NCI-H460 (cell line): Measurements from ENCODE around the gene ZNF473. TPM values are rescaled to one million over a fixed set of nuclear protein-coding genes. Genes with fewer than 3 reads are reported as not detected.
"Not testable (repeated sequence)": the region's sequence is repeated elsewhere in the genome, so short reads cannot be mapped to it uniquely, and the experiment has no call there.

Source experiments
- DNase-seq: peaks from one replicate; pipeline ENCODE4 v3.0.0-alpha.2; 2016; ENCODE audit warnings: low read depth; ENCODE audit errors: extremely low read depth
- total RNA-seq: library from RNA; depleted of rRNA; stranded (reverse); fragments of >200 nt; shearing (Covaris generic); gene quantifications from 2 replicates; pipeline ENCODE4 v1.2.3, GENCODE V29; 2014

The ZNF473 gene
- total RNA-seq, 1 experiment from 2014 or later = 9.5 TPM

- peak; percentile 31 for DNase-seq
Measured at GRCh38 chr19:50046649-50047503, 21.1 kb downstream of the ZNF473 start.

GRCh38 chr19:50047671-50048070 lies 21.9 kb downstream of the ZNF473 start:
- DNase-seq = no peak

GRCh38 chr19:50050406-50051227 lies 24.8 kb downstream of the ZNF473 start:
- peak; percentile 60 for DNase-seq

GRCh38 chr19:50051228-50051895 lies 25.6 kb downstream of the ZNF473 start:
- DNase-seq = not testable (repeated sequence)

- DNase-seq = no peak
Measured at GRCh38 chr19:50051964-50052363, 26.2 kb downstream of the ZNF473 start.

- DNase-seq = no peak
Measured at GRCh38 chr19:50053119-50053518, 27.3 kb downstream of the ZNF473 start.

GRCh38 chr19:50058425-50058824 lies 32.6 kb downstream of the ZNF473 start:
- no peak for DNase-seq

- no peak for DNase-seq
Measured at GRCh38 chr19:50059045-50059444, 33.2 kb downstream of the ZNF473 start.

- DNase-seq = no peak
Measured at GRCh38 chr19:50060107-50060506, 34.3 kb downstream of the ZNF473 start.

- no peak for DNase-seq
Measured at GRCh38 chr19:50061650-50062049, 35.8 kb downstream of the ZNF473 start.

GRCh38 chr19:50065938-50066337 lies 40.1 kb downstream of the ZNF473 start:
- no peak for DNase-seq

- no peak for DNase-seq
Measured at GRCh38 chr19:50067575-50067974, 41.8 kb downstream of the ZNF473 start.

- DNase-seq = not testable (repeated sequence)
Measured at GRCh38 chr19:50068382-50068781, 42.6 kb downstream of the ZNF473 start.

GRCh38 chr19:50075076-50075475 lies 49.3 kb downstream of the ZNF473 start:
- DNase-seq = not testable (repeated sequence)

- DNase-seq = not testable (repeated sequence)
Measured at GRCh38 chr19:50075644-50076372, 50.0 kb downstream of the ZNF473 start.

- DNase-seq = not testable (repeated sequence)
Measured at GRCh38 chr19:50076581-50077355, 51.0 kb downstream of the ZNF473 start.

GRCh38 chr19:50079014-50079413 lies 53.2 kb downstream of the ZNF473 start:
- not testable (repeated sequence) for DNase-seq

GRCh38 chr19:50084440-50084839 lies 58.6 kb downstream of the ZNF473 start:
- DNase-seq = not testable (repeated sequence)

- DNase-seq = not testable (repeated sequence)
Measured at GRCh38 chr19:50087153-50087552, 61.3 kb downstream of the ZNF473 start.
